HG03066 (cell line): ENCODE results near the gene SOX4.
A peak's percentile ranks its signal among the peaks of the same experiment; 100 is the strongest.
"Not testable (repeated sequence)": the region's sequence is repeated elsewhere in the genome, so short reads cannot be mapped to it uniquely, and the experiment has no call there.

Source experiments
- ATAC-seq: cut with Tn5 transposase; IDR thresholded peaks from one replicate; pipeline ENCODE4 v1.9.1; 2021; ENCODE audit warnings: low read depth; ENCODE audit not compliant: unreplicated experiment

The SOX4 gene

DNA sequence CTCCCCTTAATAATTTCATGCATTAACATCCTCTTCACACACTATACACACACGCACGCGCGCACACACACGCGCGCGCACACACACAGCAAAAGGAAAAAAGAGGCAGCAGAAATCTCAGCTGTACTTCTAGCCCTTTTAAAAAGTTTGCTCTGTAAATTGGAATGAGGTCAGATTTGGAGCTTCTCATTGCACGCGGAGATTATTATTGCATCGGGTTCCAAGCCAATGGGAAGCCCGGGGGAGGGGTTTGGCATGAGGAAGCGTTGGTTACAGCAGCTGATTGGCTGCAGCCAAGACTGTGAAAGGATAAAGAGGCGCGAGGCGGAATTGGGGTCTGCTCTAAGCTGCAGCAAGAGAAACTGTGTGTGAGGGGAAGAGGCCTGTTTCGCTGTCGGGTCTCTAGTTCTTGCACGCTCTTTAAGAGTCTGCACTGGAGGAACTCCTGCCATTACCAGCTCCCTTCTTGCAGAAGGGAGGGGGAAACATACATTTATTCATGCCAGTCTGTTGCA lies at the start of gene SOX4:
Gene SOX4 (plus strand): TSS at position 340 of the 515 bp plus-strand sequence. CDS start 784 bp downstream, outside the sequence.
- ATAC-seq, result peak; percentile 52

GRCh38 chr6:21552286-21552685 lies 41.3 kb upstream of the SOX4 start:
- not testable (repeated sequence) for ATAC-seq

- ATAC-seq, result no peak
Observed at GRCh38 chr6:21554286-21554685, 39.3 kb upstream of the SOX4 start.

DNA sequence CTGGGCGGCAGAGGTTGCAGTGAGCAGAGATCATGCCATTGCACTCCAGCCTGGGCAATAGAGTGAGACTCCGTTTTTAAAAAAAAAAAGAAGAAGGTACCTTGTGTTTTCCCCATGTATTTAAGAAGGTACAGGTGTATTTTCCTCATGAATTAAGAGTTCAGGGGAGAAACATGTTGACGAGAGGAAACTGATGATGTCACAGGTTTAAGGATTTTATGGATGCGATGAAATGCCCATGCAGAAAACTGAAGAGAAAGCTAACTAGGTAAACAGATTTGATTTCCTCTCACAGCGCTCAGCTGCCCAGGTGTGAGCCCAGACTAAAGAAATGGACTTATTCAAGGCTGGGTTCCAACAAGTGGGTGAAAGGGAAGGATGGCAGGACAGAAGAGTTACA lies 38.4 kb upstream of the SOX4 start:
- ATAC-seq, result no peak

DNA sequence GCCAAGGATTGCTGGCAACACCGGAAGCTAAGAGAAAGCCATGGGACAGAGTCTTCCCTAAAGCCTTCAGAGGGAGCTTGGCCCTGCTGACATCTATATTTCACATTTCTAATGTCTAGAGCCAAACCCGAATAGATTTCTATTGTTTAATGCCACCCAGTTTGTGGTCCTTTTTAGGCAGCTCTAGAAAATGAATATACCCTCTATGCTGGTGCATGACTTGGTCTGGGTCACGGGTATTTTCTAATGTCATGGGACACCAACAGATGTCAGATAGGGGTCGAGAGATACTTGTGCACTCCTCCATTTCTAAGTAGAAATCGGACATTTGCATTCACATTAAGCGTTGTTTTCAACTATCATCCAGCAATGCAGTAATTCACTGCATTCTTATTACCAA lies 37.0 kb upstream of the SOX4 start:
- no peak for ATAC-seq

DNA sequence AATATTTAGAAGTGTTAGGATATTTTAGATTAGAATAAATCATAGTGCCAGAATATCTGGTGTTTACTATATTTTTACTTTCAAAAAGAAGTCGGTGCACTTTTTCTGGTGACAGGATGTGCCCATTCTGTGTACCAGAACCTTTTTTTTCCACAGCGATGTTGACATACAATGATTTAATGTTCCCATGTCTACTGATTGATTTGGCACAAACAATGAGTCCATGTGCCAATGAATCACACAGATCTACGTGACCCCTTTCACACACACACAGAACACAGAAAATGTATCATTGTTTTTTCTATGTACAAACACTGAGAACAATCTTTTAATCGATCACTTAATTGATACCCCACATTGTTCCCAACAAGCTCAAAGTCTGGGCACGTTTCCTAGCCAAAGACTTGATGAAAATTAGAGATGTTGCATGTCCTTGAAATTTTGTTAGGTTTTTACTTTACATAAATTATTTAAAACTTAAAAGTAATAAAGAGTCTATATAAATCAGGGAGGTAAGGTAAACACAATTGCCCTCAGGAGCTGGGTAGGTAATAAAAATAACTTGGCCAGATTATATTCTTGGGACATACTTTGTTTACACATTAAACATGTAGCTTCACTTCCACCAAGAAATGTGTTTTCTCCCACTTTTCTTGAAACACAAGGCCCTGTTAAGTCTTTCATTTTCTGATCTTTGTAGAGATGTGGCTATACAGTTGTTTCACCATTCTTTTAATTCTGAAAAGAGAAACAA lies 36.4 kb upstream of the SOX4 start:
- ATAC-seq, result no peak

DNA sequence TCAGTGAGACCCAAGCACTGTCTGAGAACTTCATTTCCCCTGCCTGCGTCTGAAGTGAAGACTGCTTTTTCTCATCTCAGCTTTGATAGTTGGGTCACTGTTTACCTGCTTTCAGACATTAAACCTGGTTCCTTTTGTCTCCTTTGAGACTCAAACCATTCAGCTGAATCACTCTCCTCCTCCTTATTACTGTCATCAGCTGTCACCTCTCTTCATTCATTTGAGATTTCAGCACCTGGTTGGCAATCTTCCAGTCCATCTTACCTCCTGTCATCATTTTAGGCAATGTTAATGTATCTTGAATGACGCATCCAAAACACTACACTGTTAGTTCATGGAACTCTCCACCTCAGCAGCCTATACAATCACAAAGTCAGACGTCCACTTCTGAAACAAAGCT lies 34.3 kb upstream of the SOX4 start:
- no peak for ATAC-seq

- ATAC-seq, result no peak
Observed at GRCh38 chr6:21560249-21560648, 33.3 kb upstream of the SOX4 start.

DNA sequence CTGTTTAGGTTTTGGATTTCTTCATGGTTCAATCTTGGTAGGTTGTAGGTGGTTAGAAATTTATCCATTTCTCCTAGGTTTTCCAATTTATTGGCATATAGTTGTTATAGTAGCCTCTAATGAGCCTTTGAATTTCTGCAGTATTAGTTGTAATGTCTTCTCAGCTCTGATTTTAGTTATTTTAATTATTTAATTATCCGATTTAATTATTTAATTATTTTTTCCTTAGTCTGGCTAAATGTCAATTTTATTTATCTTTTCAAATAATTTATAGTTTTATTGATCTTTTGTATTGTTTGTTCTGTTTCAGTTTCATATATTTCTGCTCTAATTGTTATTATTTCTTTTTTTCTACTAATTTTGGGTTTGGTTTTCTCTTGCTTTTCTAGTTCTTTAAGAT lies 28.1 kb upstream of the SOX4 start:
- no peak for ATAC-seq

- ATAC-seq, result no peak
Observed at GRCh38 chr6:21578523-21578922, 15.0 kb upstream of the SOX4 start.

GRCh38 chr6:21582651-21583050 lies 10.9 kb upstream of the SOX4 start:
- ATAC-seq, result no peak

- no peak for ATAC-seq
Observed at GRCh38 chr6:21586300-21586699, 7.3 kb upstream of the SOX4 start.

DNA sequence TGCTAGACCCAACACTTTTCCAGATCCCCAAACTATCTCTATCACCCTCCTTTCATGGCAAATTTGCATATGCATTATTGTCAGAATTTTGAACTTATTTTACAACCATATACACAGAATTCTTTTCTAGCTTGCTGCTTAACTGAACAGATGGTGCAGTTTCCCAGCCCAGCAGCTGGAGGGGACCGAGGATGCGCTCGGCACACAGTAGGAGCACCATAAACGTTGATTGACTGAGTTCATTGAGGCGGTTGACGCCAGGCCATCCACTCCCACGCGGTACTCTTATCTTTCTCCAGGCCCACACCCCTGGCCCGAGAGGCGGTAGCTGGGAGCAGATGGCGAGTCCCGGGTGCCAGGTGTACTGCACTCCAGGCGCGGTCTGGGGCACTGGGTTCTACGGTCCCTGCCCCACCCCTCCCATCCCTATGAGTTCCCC lies 6.8 kb upstream of the SOX4 start:
- ATAC-seq, result peak; percentile 3

GRCh38 chr6:21587179-21587960 lies 6.2 kb upstream of the SOX4 start:
- ATAC-seq, result peak; percentile 27

GRCh38 chr6:21587961-21588480 lies 5.5 kb upstream of the SOX4 start:
- peak; percentile 42 for ATAC-seq

DNA sequence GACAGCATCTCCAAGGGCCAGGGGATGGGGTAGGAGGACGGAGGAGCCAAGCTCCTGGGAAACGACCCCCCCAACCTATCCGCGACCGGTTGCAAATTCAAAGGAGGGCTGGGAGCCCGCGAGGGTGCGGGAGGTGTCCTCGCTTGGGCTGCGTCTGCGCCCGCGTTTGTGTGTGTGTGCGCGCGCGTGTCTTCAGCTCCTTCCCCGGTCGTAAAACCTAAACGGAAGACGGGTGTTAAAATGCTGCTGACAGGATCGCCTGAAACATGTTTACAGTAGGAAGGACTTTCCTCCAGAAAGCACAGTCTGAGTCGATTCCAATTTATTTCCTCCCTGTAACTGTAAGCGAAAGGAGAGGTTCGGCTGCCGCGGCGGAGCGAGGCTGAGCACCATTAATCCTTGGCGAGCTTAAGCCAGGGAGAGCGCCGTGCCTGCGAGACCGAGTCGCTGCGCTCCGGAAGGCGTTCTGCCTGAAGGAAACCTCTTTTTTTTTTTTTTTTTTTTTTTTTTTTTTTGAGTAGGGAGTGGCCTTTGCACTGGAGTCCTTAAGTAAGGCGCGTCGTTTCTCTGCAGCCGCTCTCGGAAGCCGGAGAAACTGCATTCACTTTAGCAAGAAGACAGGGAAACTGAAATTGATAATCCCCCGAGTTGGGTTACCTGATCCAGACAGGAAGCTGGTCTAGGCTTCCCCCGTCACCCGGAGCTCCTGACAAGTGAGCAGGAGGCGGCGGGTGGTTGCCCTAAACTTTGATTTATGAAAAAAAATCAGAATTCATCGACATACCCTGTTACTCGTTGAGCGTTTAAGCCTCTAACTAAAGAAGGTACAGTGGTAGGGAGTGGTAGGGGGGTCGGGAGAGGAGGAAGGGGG lies 4.8 kb upstream of the SOX4 start:
- peak; percentile 25 for ATAC-seq

DNA sequence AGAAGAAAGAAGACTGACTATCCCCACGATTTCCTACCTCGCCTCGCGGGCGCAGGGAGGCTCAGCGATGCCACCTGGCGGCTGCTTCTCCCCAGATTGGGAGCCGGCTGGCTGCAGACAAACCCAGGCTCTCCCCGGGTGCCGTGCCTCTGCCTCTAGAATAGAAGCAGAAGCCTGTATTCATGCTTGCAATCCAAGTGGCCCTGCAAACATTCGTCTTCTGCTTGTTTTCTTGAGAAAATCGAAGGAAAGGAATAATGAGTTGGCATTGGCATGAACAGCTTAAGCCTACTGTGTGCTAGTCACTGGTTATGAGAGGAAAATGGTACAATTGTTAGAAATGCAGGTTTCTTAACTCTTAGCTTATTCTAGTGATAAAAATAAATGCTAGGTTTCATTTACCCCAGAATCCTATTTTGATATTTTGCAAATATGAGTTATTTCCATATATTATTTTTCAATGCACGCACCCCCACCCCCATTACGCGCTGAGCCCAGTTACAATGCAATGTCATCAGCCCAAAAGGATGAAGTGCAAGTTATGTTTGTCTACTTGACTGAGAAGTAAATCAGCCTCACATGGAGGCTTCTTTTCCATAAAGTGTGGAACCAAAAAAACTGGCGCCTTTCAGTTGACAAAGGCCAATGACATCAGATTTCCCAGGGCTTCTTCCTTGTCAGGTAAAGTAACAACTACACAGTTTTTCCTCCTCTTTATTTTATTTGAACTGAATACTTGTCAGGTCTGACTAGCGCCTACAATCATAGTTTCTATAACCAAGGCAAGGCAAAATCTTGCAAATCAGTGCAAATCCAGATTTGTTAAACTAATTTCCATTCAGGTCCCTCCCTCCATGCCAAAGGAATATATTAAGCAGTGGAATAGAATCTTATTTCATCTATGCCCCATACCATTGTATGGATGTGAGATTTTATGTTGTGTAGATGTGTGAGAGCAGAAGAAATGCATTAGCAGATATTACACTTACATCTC lies 3.9 kb upstream of the SOX4 start:
- ATAC-seq, result peak; percentile 15

DNA sequence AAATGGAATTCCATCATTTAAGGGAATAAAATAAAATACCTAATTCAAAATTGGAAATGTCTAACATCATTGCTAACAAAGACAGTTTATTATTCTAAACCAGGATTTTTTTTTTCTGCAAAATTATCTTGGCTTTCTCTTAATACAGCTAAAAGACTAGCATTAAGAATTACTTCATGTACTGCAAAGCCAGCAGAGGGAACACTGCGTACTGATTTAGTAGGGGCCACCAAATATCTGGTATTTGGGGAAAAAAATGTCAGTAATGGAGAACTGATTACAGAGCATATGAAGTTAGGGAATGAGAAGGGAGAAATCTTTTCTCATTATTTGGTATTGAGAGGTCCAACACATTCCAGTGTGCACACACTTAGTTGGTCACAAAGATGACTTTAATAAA lies 3.2 kb upstream of the SOX4 start:
- ATAC-seq, result no peak

DNA sequence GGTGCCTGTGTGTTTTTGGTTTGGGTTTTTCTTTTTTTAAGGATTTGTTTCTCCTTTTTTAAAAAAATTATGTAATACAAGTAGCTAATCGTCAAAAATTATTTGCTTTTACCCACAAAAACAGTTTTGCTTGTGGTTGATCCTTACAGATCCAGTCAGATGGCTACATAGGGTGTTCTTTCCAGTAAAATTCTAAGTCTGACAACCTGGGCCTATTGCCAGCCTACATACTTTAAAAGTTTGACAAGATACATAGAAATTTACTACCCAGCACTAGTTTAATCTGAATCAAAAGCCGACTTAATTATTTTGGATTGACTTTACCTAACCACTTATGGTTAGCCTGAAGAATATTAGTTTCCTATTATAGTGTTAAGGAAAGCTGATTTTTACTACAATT lies 2.1 kb upstream of the SOX4 start:
- ATAC-seq, result no peak
